ENCODE measurements around the gene SPRED1. TPM values are rescaled to one million over a fixed set of nuclear protein-coding genes. Genes with fewer than 3 reads are reported as not detected.
A peak's percentile ranks its signal among the peaks of the same experiment; 100 is the strongest.

The SPRED1 gene
- total and polyA plus RNA-seq, 9 of the 15 experiments (the other 6 are each of a cell fraction or from before 2014, with no cell fraction given) = 2.8 to 17.4 (median 7.9) TPM

GRCh38 chr15:38389924-38390542, 137.4 kb downstream of the SPRED1 start (continued):
- TF ChIP-seq REST (IDR thresholded peaks at IDR 0.05; ENCODE audit: borderline replicate concordance) (peak; percentile 73; the same call in 1 of the 2 replicates), REST (CRISPR knock-in tag; IDR thresholded peaks at IDR 0.05; ENCODE audit: low read depth) (no peak), ARID3B (CRISPR knock-in tag; IDR thresholded peaks at IDR 0.05; ENCODE audit: borderline replicate concordance) (no peak), SMC3 (conservative IDR thresholded peaks at IDR 0.05; ENCODE audit: insufficient read depth, low read depth, low read length) (peak; percentile 75)
